Measurements from ENCODE around the gene EGLN1.
"Not testable (repeated sequence)": the region's sequence is repeated elsewhere in the genome, so short reads cannot be mapped to it uniquely, and the experiment has no call there.

Gene EGLN1

GRCh38 chr1:231442735-231443134 is 20.6 kb upstream of the EGLN1 start:
- Histone ChIP-seq H3K36me3 (ENCODE audit: control insufficient read depth, insufficient read depth, low read length) (no peaks in the 10 kb centered on the region), H3K27me3 (replicated peaks; ENCODE audit: control insufficient read depth, insufficient read depth, low read length) (no peaks in the 10 kb centered on the region), H3K4me3 (replicated peaks; ENCODE audit: low read depth, low read length) (no peak overlapping the region)
- no peak for TF ChIP-seq CTCF (IDR thresholded peaks at IDR 0.05; ENCODE audit: insufficient read depth, low read length, poor library complexity, severe bottlenecking)
- DNase-seq (ENCODE audit: extremely low read depth, insufficient read length): no peak

DNA sequence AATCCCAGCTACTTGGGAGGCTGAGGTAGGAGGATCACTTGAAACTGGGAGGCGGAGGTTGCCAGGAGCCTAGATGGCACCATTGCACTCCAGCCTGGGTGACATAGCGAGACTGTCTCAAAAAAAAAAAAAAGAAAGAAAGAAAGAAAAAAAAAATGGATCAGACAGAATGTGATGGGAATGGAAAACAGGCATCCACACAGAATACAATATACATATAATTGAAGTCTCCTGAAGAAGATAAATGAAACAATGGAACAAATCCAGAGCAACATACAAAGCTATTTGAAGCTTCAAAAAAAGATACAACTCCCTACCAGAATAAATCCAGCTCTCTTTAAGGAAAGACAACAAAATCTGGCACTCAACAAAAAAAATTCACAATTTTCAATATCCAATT is 10.9 kb upstream of the EGLN1 start:
- Histone ChIP-seq H3K36me3 (ENCODE audit: control insufficient read depth, insufficient read depth, low read length) (no peaks in the 10 kb centered on the region), H3K4me3 (replicated peaks; ENCODE audit: low read depth, low read length) (no peak overlapping the region), H3K27me3 (replicated peaks; ENCODE audit: control insufficient read depth, insufficient read depth, low read length) (no peaks in the 10 kb centered on the region)
- TF ChIP-seq CTCF (IDR thresholded peaks at IDR 0.05; ENCODE audit: insufficient read depth, low read length, poor library complexity, severe bottlenecking): no peak
- DNase-seq (ENCODE audit: extremely low read depth, insufficient read length): no peak

- H3K36me3 ChIP-seq (ENCODE audit: control insufficient read depth, insufficient read depth, low read length): no peaks in the 10 kb centered on the region
- no peak for DNase-seq (ENCODE audit: extremely low read depth, insufficient read length)
- no peak for TF ChIP-seq CTCF (IDR thresholded peaks at IDR 0.05; ENCODE audit: insufficient read depth, low read length, poor library complexity, severe bottlenecking)
- H3K4me3 ChIP-seq (replicated peaks; ENCODE audit: low read depth, low read length): no peak overlapping the region
- H3K27me3 ChIP-seq (replicated peaks; ENCODE audit: control insufficient read depth, insufficient read depth, low read length): no peaks in the 10 kb centered on the region
Observed at GRCh38 chr1:231431665-231432415, 9.8 kb upstream of the EGLN1 start.

- H3K36me3 ChIP-seq (ENCODE audit: control insufficient read depth, insufficient read depth, low read length); DNase-seq (ENCODE audit: extremely low read depth, insufficient read length); H3K27me3 ChIP-seq (replicated peaks; ENCODE audit: control insufficient read depth, insufficient read depth, low read length); H3K4me3 ChIP-seq (replicated peaks; ENCODE audit: low read depth, low read length): not testable (repeated sequence)
Observed at GRCh38 chr1:231430678-231431352, 8.7 kb upstream of the EGLN1 start.

GRCh38 chr1:231428377-231428776 is 6.3 kb upstream of the EGLN1 start:
- DNase-seq (ENCODE audit: extremely low read depth, insufficient read length): no peak
- Histone ChIP-seq H3K36me3 (ENCODE audit: control insufficient read depth, insufficient read depth, low read length) (no peaks in the 10 kb centered on the region), H3K4me3 (replicated peaks; ENCODE audit: low read depth, low read length) (no peak overlapping the region), H3K27me3 (replicated peaks; ENCODE audit: control insufficient read depth, insufficient read depth, low read length) (no peaks in the 10 kb centered on the region)
- no peak for TF ChIP-seq CTCF (IDR thresholded peaks at IDR 0.05; ENCODE audit: insufficient read depth, low read length, poor library complexity, severe bottlenecking)

DNA sequence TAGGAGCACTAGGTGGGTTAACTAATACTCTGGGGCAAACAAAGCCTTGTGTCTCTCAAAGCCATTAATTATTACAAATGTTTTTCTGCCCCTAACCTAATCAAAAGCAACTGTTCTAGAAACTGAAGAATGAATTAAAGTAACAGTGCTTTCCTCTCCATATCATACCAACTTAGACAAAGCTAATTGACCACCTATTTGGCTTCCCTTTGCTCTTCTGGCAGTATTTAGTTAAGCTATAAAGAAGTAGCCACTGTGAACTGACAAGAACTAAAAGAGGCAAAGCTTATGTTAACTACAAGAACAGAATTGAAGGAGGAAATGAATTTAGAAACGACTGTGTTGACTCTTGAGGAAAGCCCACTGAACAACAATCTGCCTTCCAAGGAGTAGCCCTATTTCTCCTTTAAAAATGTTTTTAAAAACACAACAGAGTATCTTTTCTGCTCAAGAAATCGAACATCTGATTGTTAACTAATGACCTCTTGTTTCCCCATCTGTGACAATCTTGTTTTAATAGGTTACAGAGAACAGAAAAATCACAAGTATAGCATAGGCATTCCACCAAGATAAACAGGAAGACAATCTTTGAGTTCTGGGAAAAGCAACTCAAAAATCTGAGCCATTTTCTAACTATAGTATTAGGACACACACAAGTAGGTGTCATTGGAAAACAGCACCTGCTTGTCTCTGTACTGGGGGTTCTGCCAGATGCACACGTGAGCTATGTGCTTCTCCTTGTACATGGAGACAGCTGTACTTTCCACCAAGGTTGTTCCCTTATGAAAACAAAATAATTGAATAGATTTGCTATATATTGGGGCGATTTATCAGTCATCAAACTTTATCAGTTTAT is 3.1 kb upstream of the EGLN1 start:
- DNase-seq (ENCODE audit: extremely low read depth, insufficient read length): no peak
- Histone ChIP-seq H3K36me3 (ENCODE audit: control insufficient read depth, insufficient read depth, low read length) (no peaks in the 10 kb centered on the region), H3K4me3 (replicated peaks; ENCODE audit: low read depth, low read length) (no peak overlapping the region), H3K27me3 (replicated peaks; ENCODE audit: control insufficient read depth, insufficient read depth, low read length) (no peaks in the 10 kb centered on the region)
- no peak for TF ChIP-seq CTCF (IDR thresholded peaks at IDR 0.05; ENCODE audit: insufficient read depth, low read length, poor library complexity, severe bottlenecking)
